Cerebellar nuclear complex (tissue), 1 donor: ENCODE results near the gene GTPBP6.

Experiments
- DNase-seq, 2 experiments: peaks; one replicate each; lab custom pipeline; 2025; lab: John Stamatoyannopoulos, UW

Gene GTPBP6, protein sequence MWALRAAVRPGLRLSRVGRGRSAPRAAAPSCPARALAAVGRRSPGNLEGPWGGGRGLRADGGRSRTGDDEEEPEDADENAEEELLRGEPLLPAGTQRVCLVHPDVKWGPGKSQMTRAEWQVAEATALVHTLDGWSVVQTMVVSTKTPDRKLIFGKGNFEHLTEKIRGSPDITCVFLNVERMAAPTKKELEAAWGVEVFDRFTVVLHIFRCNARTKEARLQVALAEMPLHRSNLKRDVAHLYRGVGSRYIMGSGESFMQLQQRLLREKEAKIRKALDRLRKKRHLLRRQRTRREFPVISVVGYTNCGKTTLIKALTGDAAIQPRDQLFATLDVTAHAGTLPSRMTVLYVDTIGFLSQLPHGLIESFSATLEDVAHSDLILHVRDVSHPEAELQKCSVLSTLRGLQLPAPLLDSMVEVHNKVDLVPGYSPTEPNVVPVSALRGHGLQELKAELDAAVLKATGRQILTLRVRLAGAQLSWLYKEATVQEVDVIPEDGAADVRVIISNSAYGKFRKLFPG

DNA sequence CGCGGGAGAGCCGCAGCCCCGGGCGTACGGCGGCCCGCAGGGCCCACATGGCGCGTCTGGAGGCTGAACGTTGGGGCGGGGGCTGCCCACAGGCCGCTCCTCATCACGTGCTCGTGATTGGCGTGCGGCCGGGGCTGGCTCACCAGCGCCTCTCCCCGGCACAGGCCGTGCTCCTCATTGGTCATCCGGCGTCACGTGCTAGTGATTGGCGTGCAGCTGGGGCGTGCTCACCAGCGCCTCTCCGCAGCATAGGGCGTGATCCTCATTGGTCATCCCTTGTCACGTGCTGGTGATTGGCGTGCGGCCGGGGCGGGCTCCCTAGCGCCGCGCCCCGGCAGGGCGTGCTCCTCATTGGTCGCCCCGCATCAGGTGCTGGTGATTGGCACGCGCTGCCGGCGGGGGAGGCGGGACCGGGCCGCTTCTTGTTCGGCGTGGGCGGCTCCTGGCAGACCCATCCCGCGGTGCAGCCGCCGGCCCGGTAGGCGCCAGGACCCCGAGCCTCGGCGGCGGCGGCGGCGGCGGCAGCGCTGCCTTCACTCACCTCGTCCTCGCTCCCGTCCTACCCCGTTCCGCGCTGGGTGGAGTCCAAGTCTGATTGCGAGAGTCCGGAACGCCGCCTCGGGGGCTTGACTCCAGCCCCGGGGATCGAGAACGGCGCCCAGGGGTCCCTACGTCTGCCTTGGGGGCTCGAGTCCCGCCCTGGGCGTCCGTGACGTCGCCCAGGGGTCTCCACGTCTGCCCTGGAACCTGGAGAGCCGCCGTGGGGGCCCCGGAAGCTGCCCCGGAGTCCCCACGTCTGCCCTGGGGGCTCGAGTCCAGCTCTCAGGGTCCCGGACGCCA lies at the start of gene GTPBP6:
TSS of gene GTPBP6 (minus strand) at position 58 of the 840 bp plus-strand sequence. CDS start at position 49, 9 bp downstream.
- no peak for DNase-seq

DNA sequence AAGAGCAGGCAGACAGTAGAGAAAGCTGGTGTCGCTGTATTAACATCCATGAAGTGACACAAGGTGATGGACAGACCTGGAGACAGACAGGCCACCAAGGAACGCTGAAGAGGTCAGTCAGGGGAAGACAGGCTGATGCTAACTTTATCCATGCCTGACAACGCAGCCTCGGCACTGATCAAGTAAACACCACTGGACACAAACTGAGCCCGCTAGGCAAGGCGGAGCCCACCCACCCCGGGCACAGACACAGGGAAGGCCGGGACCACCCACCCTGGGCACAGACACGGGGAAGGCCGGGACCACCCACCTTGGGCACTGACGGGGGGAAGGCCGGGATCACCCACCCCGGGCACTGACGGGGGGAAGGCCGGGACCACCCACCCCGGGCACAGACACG lies 49.3 kb upstream of the GTPBP6 start:
- no peak for DNase-seq

- no peak for DNase-seq
Measured at GRCh38 chrX:367349-367748, 48.8 kb upstream of the GTPBP6 start.

GRCh38 chrX:363621-364375 lies 45.2 kb upstream of the GTPBP6 start:
- DNase-seq = no peak

GRCh38 chrX:362937-363620 lies 44.5 kb upstream of the GTPBP6 start:
- no peak for DNase-seq

DNA sequence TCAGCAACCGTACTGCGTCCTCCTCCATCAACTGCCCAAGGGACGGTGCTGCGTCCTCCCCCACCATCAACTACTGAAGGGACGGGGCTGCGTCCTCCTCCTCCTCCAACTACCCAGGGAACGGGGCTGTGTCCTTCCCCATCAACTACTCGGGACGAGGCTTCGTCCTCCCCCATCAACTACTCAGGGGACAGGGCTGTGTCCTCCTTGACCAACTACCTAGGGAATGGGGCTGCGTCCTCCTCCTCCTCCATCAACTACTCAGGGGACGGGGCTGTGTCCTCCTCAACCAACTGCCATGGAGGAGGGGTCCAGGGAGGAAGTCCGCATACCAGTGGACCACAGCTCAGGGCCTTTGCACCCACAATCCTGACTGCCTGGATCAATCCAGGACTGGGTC lies 43.8 kb upstream of the GTPBP6 start:
- no peak for DNase-seq

DNA sequence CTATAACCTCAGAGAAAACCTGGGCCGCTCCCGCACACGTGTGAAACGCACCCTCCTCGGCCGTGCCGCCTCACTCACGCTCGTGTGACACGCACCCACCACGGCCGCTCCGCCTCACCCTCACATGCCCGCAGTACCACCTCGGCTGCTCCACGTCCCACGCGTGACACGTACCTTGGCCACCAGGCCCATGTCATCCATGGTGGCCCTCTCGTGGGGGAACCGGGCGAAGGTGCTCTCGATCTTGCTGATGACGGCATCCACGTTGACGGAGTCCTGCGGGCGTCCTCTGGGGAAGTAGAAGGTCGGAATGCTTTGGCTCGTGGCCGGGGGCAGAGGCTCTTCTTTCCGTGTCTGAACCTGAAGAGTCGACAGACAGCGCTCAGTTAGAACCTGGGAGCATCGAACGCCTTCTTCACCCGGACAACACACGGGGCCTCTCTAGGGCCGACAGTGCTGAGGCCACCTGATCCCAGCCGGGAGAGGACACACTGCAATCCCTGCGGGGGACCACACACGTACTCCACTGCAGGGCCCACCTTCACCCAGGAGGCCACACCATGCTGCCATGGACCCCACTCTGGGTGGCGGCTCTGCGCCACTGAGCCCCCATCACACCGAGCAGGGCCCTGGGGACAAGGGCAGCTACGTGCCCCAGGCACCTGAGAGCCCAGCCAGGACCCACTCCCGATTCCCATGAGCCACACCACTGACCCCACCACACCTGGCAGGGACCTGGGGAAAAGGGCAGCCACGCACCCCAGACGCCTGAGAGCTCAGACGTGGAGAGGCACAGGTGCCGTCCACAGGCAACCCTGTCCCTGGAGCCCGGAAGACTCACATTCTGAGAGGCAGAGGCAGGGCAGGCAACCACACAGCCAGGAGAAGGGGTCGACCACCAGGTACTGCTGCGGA lies 42.9 kb upstream of the GTPBP6 start:
- DNase-seq = no peak

GRCh38 chrX:360496-361150 lies 42.0 kb upstream of the GTPBP6 start:
- DNase-seq = no peak

- DNase-seq = no peak
Measured at GRCh38 chrX:358651-359143, 40.1 kb upstream of the GTPBP6 start.

DNA sequence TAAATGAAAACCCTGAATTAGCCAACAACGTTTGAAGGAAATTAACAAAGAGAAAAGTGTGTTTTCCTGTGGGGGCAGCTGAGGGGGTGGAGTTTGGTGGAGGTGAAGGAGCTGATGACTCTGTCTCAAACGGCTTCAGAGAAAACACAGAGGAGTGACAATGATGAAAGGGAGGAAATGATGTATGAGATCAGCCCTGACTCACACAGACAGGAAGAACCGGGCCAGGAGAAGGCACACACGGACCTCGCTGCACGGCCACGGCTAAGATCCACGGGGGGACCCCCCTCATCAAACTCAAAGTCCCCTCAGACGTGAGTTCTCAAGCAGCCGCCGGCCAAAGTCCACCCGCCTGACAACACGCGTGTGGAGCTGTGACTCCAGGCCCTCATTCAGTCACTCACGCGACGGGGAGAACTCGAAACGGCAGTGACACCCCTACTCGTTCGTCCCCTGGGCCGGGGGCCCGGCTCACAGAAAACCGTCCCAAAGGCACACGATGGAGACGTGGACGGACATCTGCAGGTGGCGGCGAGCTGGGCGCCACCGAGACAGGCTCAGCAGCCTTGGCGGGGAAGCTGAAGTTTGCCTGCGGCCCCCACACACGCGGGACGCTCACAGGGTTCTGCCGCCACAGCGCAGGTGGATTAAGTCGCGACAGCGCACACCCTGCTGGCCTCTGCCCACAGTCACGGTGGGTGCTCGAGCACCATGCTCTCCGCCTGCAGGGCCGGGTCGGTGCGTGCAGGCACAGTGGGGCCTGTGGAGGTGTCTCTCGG lies 39.3 kb upstream of the GTPBP6 start:
- no peak for DNase-seq

- no peak for DNase-seq
Measured at GRCh38 chrX:357035-357692, 38.6 kb upstream of the GTPBP6 start.

DNA sequence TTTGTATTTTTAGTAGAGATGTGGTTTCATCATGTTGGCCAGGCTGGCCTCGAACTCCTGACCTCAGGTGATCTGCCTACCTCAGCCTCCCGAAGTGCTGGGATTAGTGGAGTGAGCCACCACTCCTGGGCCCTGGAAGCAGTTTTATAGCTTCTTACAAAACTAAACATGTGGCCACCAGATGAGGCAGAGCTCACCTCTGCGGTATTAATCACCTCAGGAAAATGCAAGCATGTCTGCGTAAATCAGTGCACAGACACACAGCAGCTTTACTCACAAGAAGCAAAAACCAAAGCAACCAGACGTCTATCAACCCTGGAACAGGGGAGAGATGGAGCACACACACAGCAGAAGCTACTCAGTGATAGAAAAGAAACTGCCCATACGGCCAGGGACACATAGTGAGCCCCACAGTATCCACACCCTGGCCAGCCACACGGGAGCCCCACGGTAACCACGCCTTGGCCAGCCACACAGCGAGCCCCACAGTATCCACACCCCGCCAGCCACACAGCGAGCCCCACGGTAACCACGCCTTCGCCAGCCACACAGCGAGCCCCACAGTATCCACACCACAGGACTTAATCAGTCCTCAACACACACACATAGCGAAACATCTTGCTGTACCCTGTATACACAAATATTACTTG lies 37.9 kb upstream of the GTPBP6 start:
- no peak for DNase-seq

- no peak for DNase-seq
Measured at GRCh38 chrX:355329-356050, 36.9 kb upstream of the GTPBP6 start.

- DNase-seq = no peak
Measured at GRCh38 chrX:353566-354535, 35.3 kb upstream of the GTPBP6 start.

DNA sequence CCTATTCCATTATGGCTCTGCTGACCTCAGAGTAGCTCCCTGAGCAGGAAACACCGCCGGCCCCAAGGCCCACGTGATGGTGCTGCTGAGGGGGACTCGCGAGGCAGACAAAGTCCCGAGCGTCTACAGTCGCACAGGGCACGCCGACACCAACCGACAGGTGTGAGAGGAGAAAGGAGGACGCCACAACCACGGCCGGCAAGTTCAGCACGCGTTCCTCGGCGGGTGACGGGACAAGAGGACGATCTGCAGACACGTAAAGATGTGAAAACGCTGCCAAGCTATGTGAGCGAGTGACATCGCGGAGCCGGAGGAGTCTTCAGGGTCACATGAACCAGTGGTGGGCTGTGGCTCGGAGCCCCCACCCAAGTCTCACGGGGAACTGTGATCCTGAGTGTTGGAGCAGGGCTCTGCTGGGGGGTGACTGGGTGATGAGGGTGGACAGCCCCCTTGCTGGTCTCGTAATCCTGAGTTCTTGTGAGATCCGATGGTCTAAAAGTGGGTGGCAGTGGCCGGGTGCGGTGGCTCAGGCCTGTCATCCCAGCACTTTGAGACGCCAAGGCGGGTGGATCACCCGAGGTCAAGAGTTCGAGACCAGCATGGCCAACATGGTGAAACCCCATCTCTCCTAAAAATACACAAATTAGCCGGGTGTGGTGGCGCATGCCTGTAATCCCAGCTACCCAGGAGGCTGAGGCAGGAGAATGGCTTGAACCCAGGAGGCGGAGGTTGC lies 34.2 kb upstream of the GTPBP6 start:
- DNase-seq = no peak
